Measurements from ENCODE around the gene GGT6.

GGT6 gene

GRCh38 chr17:4544135-4544950 is 16.0 kb downstream of the GGT6 start:
- DNase-seq (ENCODE audit: low spot score): no peak
- Histone ChIP-seq H3K27me3 (ENCODE audit: insufficient read depth, poor library complexity, severe bottlenecking) (no peaks in the 10 kb centered on the region), H3K4me1 (ENCODE audit: insufficient read depth, poor library complexity, severe bottlenecking) (no peaks in the 10 kb centered on the region), H3K36me3 (ENCODE audit: low read depth) (peaks cover 79% of the 10 kb centered on the region), H3K9me3 (ENCODE audit: severe bottlenecking) (no peaks in the 10 kb centered on the region), H3K27ac (ENCODE audit: poor library complexity, severe bottlenecking) (no peak overlapping the region), H3K4me3 (ENCODE audit: severe bottlenecking) (no peak overlapping the region)
- TF ChIP-seq, protein P1, sequence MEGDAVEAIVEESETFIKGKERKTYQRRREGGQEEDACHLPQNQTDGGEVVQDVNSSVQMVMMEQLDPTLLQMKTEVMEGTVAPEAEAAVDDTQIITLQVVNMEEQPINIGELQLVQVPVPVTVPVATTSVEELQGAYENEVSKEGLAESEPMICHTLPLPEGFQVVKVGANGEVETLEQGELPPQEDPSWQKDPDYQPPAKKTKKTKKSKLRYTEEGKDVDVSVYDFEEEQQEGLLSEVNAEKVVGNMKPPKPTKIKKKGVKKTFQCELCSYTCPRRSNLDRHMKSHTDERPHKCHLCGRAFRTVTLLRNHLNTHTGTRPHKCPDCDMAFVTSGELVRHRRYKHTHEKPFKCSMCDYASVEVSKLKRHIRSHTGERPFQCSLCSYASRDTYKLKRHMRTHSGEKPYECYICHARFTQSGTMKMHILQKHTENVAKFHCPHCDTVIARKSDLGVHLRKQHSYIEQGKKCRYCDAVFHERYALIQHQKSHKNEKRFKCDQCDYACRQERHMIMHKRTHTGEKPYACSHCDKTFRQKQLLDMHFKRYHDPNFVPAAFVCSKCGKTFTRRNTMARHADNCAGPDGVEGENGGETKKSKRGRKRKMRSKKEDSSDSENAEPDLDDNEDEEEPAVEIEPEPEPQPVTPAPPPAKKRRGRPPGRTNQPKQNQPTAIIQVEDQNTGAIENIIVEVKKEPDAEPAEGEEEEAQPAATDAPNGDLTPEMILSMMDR (IDR thresholded peaks at IDR 0.05; ENCODE audit: poor library complexity, severe bottlenecking): no peak
- ATAC-seq (ENCODE audit: low read depth): no peak

DNA sequence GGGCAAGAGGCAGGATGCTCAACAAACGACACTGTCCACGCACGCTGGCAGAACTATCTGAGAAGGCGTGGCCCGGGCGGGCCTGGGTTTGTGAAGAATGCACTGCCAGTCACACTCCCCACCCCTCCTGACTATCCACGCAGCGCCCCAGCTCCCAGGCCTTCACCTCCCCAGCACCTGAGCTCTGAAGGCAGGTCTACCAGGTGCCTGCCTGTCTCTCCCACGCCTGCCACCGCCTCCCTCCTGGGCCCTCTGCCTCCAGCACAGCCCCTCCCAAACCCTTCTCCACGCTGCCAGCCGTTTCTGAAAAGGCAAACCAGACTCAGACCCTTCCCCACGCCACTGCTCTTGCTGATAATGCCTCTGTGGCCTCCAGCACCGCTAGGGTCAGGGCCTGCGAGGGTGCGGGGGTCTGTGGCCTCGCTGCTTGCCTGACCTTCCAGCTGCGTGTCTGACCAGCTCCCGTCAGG is 16.8 kb downstream of the GGT6 start:
- TF ChIP-seq, protein P1 (IDR thresholded peaks at IDR 0.05; ENCODE audit: poor library complexity, severe bottlenecking): no peak
- Histone ChIP-seq H3K27me3 (ENCODE audit: insufficient read depth, poor library complexity, severe bottlenecking) (no peaks in the 10 kb centered on the region), H3K4me1 (ENCODE audit: insufficient read depth, poor library complexity, severe bottlenecking) (no peaks in the 10 kb centered on the region), H3K36me3 (ENCODE audit: low read depth) (peaks cover 76% of the 10 kb centered on the region), H3K9me3 (ENCODE audit: severe bottlenecking) (no peaks in the 10 kb centered on the region), H3K27ac (ENCODE audit: poor library complexity, severe bottlenecking) (no peak overlapping the region), H3K4me3 (ENCODE audit: severe bottlenecking) (no peak overlapping the region)
- DNase-seq (ENCODE audit: low spot score) (no peak), ATAC-seq (ENCODE audit: low read depth) (no peak; the same call in 2 of the 3 replicates)

DNA sequence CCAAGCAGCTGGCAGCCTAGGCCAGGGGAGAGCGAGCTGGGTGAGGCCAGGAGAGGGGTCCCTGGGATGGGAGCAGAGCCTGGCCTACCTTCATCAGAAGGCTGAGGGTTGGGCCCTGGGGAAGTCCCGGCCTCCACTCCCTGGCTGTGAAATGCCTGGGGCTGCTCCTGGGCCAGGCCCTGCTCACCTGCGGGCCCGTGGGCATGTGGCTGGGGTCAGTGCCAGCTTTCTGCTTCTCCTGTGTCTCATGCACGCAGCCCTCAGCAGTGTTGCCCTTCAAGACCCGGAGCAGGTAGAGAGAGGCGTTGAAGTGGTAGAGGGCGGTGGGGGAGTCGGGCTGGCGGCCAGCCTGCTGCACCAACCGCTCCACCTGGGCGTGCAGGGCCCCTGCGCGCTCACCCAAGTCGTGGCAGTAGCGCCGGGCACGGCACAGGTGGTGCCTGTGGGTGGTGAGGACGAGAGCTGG is 17.6 kb downstream of the GGT6 start:
- Histone ChIP-seq H3K4me3 (ENCODE audit: severe bottlenecking) (no peak overlapping the region), H3K27me3 (ENCODE audit: insufficient read depth, poor library complexity, severe bottlenecking) (no peaks in the 10 kb centered on the region), H3K36me3 (ENCODE audit: low read depth) (peaks cover 75% of the 10 kb centered on the region), H3K4me1 (ENCODE audit: insufficient read depth, poor library complexity, severe bottlenecking) (no peaks in the 10 kb centered on the region), H3K27ac (ENCODE audit: poor library complexity, severe bottlenecking) (no peak overlapping the region), H3K9me3 (ENCODE audit: severe bottlenecking) (no peaks in the 10 kb centered on the region)
- no peak for DNase-seq (ENCODE audit: low spot score)
- ATAC-seq (ENCODE audit: low read depth): no peak
- TF ChIP-seq, protein P1 (IDR thresholded peaks at IDR 0.05; ENCODE audit: poor library complexity, severe bottlenecking): no peak

- no peak overlapping the region for H3K4me3 ChIP-seq (ENCODE audit: severe bottlenecking)
- H3K36me3 ChIP-seq (ENCODE audit: low read depth): peaks cover 69% of the 10 kb centered on the region
- H3K4me1 ChIP-seq (ENCODE audit: insufficient read depth, poor library complexity, severe bottlenecking): no peaks in the 10 kb centered on the region
- no peaks in the 10 kb centered on the region for H3K9me3 ChIP-seq (ENCODE audit: severe bottlenecking)
- DNase-seq (ENCODE audit: low spot score) (no peak), ATAC-seq (ENCODE audit: low read depth) (no peak)
- TF ChIP-seq, protein P1 (IDR thresholded peaks at IDR 0.05; ENCODE audit: poor library complexity, severe bottlenecking): no peak
- H3K27ac ChIP-seq (ENCODE audit: poor library complexity, severe bottlenecking): no peak overlapping the region
- no peaks in the 10 kb centered on the region for H3K27me3 ChIP-seq (ENCODE audit: insufficient read depth, poor library complexity, severe bottlenecking)
Observed at GRCh38 chr17:4542003-4542725, 18.2 kb downstream of the GGT6 start.

Measured in RWPE2 (cell line).